HG02884 (cell line): ENCODE measurements around the gene OBSCN.

Source experiments
- ATAC-seq: cut with Tn5 transposase; IDR thresholded peaks from one replicate; pipeline ENCODE4 v1.9.1; 2021; ENCODE audit warnings: mild to moderate bottlenecking, moderate library complexity; ENCODE audit not compliant: unreplicated experiment

The OBSCN gene

GRCh38 chr1:228337031-228337564 lies 129.3 kb downstream of the OBSCN start:
- no peak for ATAC-seq

GRCh38 chr1:228337711-228338520 lies 130.1 kb downstream of the OBSCN start:
- no peak for ATAC-seq

- no peak for ATAC-seq
Observed at GRCh38 chr1:228338521-228339051, 130.7 kb downstream of the OBSCN start.

- ATAC-seq: no peak
Observed at GRCh38 chr1:228339059-228339704, 131.3 kb downstream of the OBSCN start.

- no peak for ATAC-seq
Observed at GRCh38 chr1:228339766-228340685, 132.2 kb downstream of the OBSCN start.

- no peak for ATAC-seq
Observed at GRCh38 chr1:228340686-228341449, 133.0 kb downstream of the OBSCN start.

GRCh38 chr1:228341450-228341813 lies 133.6 kb downstream of the OBSCN start:
- ATAC-seq: no peak

- ATAC-seq: no peak
Observed at GRCh38 chr1:228341814-228342626, 134.2 kb downstream of the OBSCN start.

GRCh38 chr1:228342627-228343190 lies 134.9 kb downstream of the OBSCN start:
- no peak for ATAC-seq

GRCh38 chr1:228343191-228343661 lies 135.4 kb downstream of the OBSCN start:
- ATAC-seq: no peak

- ATAC-seq: no peak
Observed at GRCh38 chr1:228344631-228345072, 136.8 kb downstream of the OBSCN start.

GRCh38 chr1:228345201-228345930 lies 137.5 kb downstream of the OBSCN start:
- no peak for ATAC-seq

- ATAC-seq: no peak
Observed at GRCh38 chr1:228346731-228347130, 138.9 kb downstream of the OBSCN start.

- ATAC-seq: no peak
Observed at GRCh38 chr1:228347181-228347580, 139.3 kb downstream of the OBSCN start.

- ATAC-seq: no peak
Observed at GRCh38 chr1:228348708-228349467, 141.0 kb downstream of the OBSCN start.

- ATAC-seq: no peak
Observed at GRCh38 chr1:228349701-228350171, 141.9 kb downstream of the OBSCN start.

GRCh38 chr1:228350179-228350742 lies 142.4 kb downstream of the OBSCN start:
- no peak for ATAC-seq
